Skeletal muscle satellite cell (primary cell): ENCODE data around the gene LVRN.

Experiments
- H3K27me3 ChIP-seq: 2 replicates; pipeline ENCODE4 v1.7.0; 2013; ENCODE audit warnings: low read length; ENCODE audit not compliant: control insufficient read depth, insufficient read depth
- H3K36me3 ChIP-seq: 2 replicates; pipeline ENCODE4 v1.7.0; 2013; ENCODE audit warnings: mild to moderate bottlenecking, control low read depth, low read length; ENCODE audit not compliant: insufficient read depth
- H3K4me1 ChIP-seq: 2 replicates; pipeline ENCODE4 v1.7.0; 2013; ENCODE audit warnings: low read length; ENCODE audit not compliant: control insufficient read depth, insufficient read depth
- H3K4me2 ChIP-seq: 2 replicates; pipeline ENCODE4 v1.7.0; 2013; ENCODE audit warnings: mild to moderate bottlenecking, low read length
- H3K4me3 ChIP-seq: 2 replicates; pipeline ENCODE4 v1.7.0; 2013; ENCODE audit warnings: low read length
- H3K9ac ChIP-seq: 2 replicates; pipeline ENCODE4 v1.7.0; 2013; ENCODE audit warnings: mild to moderate bottlenecking, low read depth, low read length, moderate library complexity
- H3K9me3 ChIP-seq: replicated peaks from 2 replicates; pipeline ENCODE4 v1.7.0; 2013; ENCODE audit warnings: mild to moderate bottlenecking, control low read depth, low read length

The LVRN gene

DNA sequence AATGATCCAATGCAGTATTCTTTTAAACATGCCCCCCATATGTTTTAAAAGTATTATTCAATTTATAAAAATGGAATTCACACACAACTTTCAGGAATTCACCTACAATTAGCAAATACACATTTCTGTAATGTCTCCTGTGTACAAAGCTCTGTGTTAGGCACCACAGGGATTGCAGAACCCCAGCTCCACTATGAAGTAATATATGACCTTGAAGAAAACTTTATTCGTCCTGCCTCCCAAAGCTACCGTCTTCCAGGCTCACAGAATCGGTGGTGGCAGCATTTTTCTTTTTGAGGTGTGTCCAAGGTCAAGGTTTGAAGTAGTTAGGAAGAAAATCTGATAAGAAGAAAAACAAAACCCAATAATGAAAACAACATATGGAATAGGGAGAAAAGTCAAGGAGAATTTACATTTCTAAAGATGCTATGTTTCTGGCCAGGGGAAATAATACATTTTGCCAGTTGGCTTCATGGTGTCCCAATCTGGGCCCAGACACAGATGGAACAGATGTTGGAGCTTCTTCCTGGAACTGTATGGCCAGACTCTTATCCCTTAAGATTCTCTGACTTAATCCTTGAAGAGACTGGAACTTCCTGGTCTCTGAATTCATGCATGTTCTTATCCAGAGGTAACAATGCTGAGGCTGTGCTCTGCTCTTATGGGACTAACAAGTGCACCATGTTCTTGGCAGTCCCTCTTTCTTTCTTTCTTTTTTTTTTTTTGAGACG is 22.0 kb upstream of the LVRN start:
- no peaks in the 10 kb centered on the region for H3K36me3 ChIP-seq
- H3K9ac ChIP-seq, result no peak overlapping the region
- H3K9me3 ChIP-seq, result no peaks in the 10 kb centered on the region
- H3K27me3 ChIP-seq, result no peaks in the 10 kb centered on the region
- H3K4me1 ChIP-seq, result peaks cover 7% of the 10 kb centered on the region
- H3K4me3 ChIP-seq, result no peak overlapping the region
- no peak overlapping the region for H3K4me2 ChIP-seq

DNA sequence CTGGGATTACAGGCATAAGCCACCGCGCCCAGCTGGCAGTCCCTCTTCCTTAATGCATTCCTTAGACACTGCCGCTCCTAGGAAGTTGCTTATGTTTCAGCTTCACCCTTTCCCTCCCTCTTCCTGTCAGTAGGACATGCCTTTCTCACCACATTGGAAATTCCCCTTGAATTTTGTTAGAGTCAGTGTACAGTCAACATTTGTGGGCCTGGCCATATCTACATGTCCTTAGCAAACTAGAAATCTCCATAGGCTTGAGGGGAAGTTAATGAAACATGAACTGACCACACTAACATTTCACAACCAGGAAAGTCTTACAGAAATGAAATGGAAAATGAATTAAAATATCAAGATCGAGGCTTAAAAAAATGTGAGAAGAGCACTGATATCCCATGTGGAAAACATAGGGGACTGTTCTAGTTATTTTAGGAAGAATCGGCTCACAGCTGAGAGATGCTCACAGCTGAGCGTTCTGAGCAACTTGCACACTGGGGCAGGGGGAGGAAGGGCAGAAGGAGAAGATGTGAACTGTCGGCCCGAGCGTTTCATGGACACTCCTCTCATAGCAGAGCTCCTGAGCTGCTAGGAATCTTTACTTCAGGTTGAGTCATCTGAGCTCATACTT is 21.1 kb upstream of the LVRN start:
- Histone ChIP-seq H3K9me3 (no peaks in the 10 kb centered on the region), H3K4me1 (peaks cover 7% of the 10 kb centered on the region), H3K4me3 (peak overlapping the region; percentile 53), H3K4me2 (peak overlapping the region; percentile 78), H3K9ac (peak overlapping the region; percentile 74), H3K27me3 (no peaks in the 10 kb centered on the region), H3K36me3 (no peaks in the 10 kb centered on the region)

DNA sequence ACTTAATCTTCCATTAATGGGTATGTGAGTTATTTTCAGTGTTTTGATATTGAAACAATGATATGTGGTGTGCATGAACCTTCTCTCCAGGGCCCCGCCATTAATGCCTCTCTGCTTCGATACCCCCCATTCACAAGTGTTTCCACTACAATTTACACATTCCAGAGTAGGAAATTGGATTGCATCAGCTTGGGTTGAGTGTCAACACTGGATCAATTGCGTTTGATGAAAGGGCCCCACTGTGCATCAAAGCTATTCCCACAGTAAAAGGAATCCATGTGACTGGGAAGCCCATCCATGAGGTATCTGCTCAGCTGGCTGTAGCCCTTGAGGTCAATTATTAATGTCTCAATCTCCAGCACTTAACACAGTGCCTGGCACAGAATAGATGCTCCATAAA is 17.8 kb upstream of the LVRN start:
- H3K4me3 ChIP-seq, result no peak overlapping the region
- H3K4me1 ChIP-seq, result peaks cover 34% of the 10 kb centered on the region
- H3K9me3 ChIP-seq, result no peaks in the 10 kb centered on the region
- H3K4me2 ChIP-seq, result no peak overlapping the region
- no peaks in the 10 kb centered on the region for H3K27me3 ChIP-seq
- no peaks in the 10 kb centered on the region for H3K36me3 ChIP-seq
- H3K9ac ChIP-seq, result no peak overlapping the region

DNA sequence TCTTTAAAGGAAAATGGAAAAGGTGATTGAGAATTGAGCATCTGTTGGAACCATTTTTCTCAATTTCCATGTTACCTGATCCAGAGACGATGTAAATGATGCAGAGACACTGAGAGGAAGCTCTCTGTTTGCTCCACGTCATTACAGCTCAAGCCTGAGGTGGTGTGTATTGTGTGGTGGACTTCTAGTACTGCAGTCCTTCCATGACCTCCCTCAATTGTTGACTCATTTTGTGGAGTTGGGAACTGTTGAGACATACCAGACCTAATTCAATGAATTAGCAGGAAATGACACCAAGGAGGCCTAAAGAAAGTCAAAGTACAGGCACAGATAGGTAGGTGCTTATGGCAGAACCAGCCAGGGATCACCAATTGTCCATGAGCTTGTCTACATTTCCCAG is 15.6 kb upstream of the LVRN start:
- H3K9me3 ChIP-seq, result no peaks in the 10 kb centered on the region
- no peak overlapping the region for H3K9ac ChIP-seq

DNA sequence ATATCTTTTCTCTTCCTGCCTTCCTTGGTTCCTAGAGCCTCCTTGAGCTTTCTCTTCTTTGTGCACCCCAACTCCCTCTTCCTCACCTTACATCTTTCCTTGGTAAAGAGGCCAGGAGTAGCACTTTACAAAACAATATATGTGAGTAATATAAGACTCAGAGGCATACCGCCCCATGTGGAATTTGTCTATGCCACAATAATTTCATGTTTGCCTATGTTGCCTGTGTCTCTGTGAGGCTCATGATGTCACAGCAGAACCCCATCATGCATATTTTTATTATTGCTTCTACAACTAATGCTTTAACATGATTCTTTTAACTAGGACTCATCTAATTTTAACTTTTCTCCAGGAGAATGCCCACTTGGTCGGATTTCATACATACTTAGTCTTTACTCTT is 15.0 kb upstream of the LVRN start:
- Histone ChIP-seq H3K4me1 (peaks cover 28% of the 10 kb centered on the region), H3K4me2 (no peak overlapping the region), H3K9me3 (no peaks in the 10 kb centered on the region), H3K36me3 (no peaks in the 10 kb centered on the region), H3K9ac (no peak overlapping the region), H3K27me3 (no peaks in the 10 kb centered on the region), H3K4me3 (no peak overlapping the region)

More for the DNA sequence above, 15.6 kb upstream of the LVRN start:
- Histone ChIP-seq H3K4me3 (no peak overlapping the region), H3K27me3 (no peaks in the 10 kb centered on the region), H3K36me3 (no peaks in the 10 kb centered on the region), H3K4me1 (peaks cover 28% of the 10 kb centered on the region), H3K4me2 (no peak overlapping the region)

DNA sequence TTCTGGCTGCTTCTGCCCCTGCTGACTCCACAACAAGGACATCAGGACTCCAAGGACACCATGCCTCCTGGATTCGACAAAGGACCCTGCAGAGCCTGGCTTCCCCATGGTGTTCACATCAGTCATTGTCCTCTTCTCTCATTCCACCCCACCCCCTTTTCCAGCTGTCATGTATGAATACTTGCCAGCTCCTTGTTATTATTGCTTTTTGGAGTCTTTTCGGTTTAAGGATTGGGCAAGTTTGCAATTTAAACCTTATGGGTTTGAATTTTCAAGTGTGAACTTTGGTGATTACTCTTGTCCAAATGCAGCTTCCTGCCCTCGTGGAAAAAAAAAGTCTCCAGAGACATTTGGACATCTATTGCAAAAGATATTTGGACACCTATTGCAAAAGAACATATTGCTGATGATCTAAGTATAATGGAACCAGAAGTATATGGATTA is 14.2 kb upstream of the LVRN start:
- Histone ChIP-seq H3K9me3 (no peaks in the 10 kb centered on the region), H3K36me3 (no peaks in the 10 kb centered on the region), H3K9ac (peak overlapping the region; percentile 21), H3K4me3 (no peak overlapping the region), H3K27me3 (no peaks in the 10 kb centered on the region), H3K4me2 (peak overlapping the region; percentile 40), H3K4me1 (peaks cover 28% of the 10 kb centered on the region)

DNA sequence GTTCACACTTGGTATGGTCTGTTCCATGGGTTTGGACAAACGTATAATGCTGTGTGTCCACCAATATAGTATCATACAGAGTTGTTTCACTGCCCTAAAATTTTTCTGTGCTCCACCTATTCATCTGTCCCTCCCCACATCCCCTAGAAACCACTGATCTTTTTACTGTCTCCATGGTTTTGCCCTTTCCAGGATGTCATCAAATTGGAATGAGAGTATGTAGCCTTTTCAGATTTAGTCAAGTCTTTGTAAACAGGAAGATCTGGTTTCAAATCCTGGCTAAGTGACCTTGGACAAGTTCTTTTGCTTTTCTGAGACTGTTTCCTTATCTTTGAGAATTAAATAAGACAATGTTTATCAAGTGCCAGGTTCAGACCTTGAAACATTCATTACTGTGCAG is 13.2 kb upstream of the LVRN start:
- no peak overlapping the region for H3K4me3 ChIP-seq
- H3K36me3 ChIP-seq, result no peaks in the 10 kb centered on the region
- H3K9ac ChIP-seq, result no peak overlapping the region
- H3K9me3 ChIP-seq, result no peaks in the 10 kb centered on the region
- H3K4me2 ChIP-seq, result no peak overlapping the region
- peaks cover 28% of the 10 kb centered on the region for H3K4me1 ChIP-seq
- H3K27me3 ChIP-seq, result no peaks in the 10 kb centered on the region

DNA sequence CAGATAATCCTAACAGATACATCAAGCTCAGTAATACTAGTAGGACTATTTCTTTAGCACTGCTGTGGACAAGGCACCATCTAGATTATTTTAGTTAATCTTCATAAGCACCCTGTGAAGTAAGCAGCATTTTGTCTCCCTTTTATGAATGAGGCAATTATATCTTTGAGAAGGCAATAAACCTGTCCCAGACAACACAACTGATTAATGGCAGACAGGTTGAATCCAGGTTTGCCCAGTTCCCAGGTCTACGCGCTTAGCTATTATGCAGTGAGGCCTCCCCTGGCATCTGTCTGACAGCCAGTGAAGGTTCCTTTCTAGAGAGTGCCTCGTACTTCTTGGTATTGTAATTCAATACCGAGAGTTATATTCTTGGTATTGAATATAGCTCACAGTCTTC is 9.7 kb upstream of the LVRN start:
- no peaks in the 10 kb centered on the region for H3K36me3 ChIP-seq
- no peak overlapping the region for H3K9ac ChIP-seq
- H3K4me2 ChIP-seq, result no peak overlapping the region
- peaks cover 18% of the 10 kb centered on the region for H3K4me1 ChIP-seq
- H3K27me3 ChIP-seq, result no peaks in the 10 kb centered on the region
- H3K4me3 ChIP-seq, result no peak overlapping the region
- H3K9me3 ChIP-seq, result no peaks in the 10 kb centered on the region

DNA sequence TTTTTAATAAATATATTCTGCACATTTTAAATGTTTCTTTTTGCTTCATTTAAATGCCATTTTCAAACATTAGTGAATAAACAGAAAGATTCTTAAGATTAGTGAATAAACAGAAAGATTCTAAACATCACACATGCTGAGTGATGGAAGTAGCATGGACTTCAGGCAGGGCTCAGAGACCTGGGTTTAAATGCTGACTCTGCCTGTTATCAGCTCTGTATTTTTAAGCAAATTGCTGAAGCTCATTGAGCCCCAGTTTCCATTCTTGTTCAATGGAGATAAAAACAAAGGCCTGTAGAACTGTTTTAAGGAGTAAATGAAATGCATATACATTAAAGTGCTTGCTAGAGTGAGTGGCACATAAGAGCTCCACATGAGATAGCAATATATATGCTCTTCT is 8.1 kb upstream of the LVRN start:
- Histone ChIP-seq H3K9me3 (no peaks in the 10 kb centered on the region), H3K4me3 (no peak overlapping the region), H3K9ac (no peak overlapping the region), H3K4me2 (no peak overlapping the region), H3K27me3 (no peaks in the 10 kb centered on the region), H3K4me1 (peaks cover 2% of the 10 kb centered on the region), H3K36me3 (no peaks in the 10 kb centered on the region)

DNA sequence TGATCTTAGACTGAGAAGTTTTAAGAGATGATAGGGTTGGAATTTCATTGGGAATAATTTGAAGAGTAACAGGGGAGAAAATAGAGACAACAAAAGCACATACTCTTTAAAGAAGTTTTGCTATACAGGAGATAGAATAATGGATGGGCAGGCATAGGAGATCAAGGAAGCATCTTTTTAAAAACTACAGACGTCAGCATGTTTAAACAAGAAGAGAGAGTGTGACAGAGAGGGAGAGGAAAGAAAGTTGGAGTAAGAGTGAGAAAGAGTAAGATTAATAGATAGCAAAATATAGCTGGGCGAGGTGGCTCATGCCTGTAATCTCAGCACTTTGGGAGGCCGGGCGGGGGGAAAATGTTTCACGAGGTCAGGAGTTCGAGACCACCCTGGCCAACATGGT is 5.3 kb upstream of the LVRN start:
- Histone ChIP-seq H3K4me2 (no peak overlapping the region), H3K27me3 (peaks cover 16% of the 10 kb centered on the region), H3K36me3 (no peaks in the 10 kb centered on the region), H3K4me1 (peaks cover 7% of the 10 kb centered on the region), H3K4me3 (no peak overlapping the region), H3K9me3 (no peaks in the 10 kb centered on the region), H3K9ac (no peak overlapping the region)

DNA sequence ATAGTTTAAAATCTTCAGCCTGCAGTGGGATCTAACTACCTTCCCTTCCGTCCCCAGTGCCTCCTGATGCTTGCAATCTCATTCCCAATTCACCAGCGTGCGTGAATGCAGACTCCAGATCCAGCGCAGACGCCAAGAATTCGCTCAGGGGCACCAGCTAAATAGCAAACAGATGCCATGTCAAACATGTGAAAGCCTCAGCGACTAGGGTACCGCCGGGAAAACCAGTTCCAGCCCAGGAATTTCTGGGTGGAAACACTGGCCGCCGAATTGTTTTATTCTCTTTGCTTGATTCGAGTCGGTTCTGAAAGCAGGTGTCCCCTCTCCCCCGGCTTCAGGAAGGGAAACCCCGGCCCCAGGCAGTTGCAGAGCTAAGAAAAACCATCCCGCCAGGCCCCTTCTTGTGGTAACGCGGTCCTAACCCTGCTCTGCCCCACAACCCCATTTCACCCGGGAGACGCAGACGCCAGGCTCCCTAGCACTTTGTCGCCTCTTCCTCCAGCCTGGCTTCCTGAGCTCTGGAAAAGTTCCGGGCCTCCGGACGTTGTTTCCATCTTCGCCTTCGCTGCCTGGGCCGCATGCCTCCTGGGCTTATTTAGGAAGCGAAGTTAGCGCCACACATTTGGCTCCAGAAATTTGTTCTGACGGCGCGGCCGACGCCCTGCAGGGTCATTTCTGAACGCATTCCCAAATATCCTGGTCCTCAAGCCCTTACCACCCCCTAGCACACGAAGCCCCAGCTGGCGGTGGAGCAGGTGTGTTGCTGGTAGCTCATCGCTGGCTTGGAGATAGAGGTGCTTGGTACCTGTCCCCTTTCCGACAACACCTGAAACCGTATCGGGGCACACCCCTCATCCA is 665 bp upstream of the LVRN start:
- H3K4me1 ChIP-seq, result peaks cover 19% of the 10 kb centered on the region
- peaks cover 34% of the 10 kb centered on the region for H3K27me3 ChIP-seq
- H3K4me3 ChIP-seq, result peak overlapping the region; percentile 72
- no peaks in the 10 kb centered on the region for H3K9me3 ChIP-seq
- no peaks in the 10 kb centered on the region for H3K36me3 ChIP-seq
- no peak overlapping the region for H3K9ac ChIP-seq
- peak overlapping the region; percentile 95 for H3K4me2 ChIP-seq
